Measurements from ENCODE around the gene WDR77.
A peak's percentile ranks its signal among the peaks of the same experiment; 100 is the strongest.

WDR77 gene

DNA sequence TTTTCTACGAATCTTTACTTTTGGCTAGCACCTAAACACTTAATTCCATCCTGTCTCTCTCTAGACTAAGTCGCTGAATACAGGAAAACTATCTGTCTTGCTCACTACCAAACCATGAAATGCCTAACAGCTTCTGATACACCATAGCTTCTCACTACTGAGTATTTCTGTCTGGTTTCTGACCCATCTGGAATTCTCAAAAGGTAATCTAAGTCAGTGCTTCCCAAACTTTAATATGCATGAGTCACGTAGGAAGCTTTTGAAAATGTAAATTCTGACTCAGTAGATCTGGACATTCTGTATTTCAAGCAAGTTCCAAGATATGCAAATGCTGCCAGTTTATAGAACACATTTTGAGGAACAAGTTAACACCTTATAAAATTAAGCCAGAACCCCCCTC is 12.3 kb downstream of the WDR77 start:
- DNase-seq (ENCODE audit: low spot score), result no peak

DNA sequence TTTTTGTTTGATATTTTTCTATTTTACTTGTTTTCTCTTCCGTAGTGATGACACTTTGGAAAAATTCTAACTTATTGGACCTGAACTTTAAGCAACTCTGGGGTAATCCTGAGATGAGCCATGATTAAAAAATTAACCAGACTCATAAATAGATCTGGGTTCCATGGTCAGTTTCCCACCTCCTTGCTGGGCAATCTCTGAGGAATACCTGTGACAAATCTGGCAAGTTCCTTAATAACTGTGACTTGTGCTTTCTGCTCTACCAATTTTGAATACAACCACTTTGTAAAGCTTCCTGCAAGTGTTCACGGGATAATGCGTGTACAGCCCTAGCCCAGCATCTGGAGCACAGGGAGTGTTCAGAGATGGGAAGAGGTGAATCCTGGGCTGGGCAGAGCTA is 24.8 kb downstream of the WDR77 start:
- no peak for DNase-seq (ENCODE audit: low spot score)

DNA sequence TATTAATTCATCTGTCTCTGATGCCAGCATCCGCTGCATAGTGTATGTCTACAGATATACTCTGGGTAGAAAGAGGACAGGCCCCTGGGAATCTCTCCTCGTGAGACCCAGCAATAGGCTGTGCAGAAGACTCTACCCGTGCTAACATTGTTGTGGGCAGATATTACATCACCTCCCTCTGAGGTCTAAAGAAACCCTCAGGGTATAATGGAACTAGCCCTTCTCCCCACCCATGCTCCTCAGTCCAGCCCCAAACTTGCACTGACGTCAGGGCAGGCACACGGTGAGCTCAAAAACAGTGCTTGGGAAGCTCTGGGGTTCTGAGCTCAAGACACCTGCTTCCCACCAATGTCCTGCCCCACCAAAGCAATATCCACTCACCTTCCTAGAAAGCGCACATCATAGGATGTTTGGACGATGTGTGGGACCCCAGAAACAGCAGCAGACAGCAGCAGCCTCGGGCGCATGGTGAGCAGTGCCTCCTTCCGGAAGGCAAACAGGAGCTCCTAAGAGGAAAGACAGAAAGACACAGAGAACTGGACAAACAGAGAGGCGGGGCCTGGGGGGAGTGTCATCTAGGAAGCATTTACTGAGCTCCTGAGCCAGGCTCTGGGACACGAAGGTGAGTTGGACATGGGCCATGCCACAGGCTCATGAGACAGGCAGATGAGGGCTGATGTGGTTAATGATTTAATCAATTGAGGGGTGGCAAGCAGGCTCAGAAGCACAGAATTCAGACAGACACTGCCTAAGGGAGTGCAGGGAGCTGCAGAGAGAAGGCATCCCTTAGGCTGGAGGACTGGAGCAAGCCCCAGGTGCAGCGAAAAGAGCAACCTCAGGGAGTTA is 26.3 kb downstream of the WDR77 start:
- no peak for DNase-seq (ENCODE audit: low spot score)

DNA sequence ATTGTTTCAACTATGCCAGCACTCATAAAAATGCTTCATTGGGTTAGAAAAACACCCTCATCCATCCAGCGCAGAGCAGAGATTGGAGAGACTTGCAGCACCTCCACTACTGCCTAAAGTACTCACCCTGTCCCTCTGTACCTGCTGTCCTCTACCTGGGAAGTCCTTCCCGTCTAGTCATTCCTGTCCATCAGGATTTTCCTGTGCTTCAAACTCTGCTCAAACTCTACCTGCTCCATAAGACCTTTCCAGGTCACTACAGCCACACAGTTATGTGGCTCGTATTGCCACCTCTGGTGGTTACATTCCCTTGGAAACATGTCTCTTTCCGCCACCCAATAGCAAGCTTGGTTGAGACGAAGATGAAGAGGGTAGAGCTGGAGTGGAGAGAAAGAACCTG is 28.7 kb downstream of the WDR77 start:
- no peak for DNase-seq (ENCODE audit: low spot score)

DNA sequence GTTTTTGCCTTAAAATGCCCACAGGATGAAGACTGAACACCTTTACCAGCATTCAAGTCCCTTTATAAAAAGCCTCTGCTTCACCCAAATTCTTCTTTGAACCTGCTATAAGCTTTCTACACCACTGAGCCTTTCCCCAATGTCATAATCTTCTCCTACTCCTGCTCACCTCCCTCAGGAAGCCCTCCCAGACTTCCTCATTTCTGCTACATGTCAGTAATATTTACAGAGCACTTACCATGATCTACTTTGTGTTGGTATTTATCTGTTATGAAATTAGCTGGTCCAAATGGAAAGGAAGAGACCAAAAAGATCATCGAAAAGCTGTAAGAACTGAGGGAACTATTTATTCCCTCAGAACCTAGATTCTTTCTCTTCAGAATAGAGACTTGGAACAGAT is 30.0 kb downstream of the WDR77 start:
- no peak for DNase-seq (ENCODE audit: low spot score)

DNA sequence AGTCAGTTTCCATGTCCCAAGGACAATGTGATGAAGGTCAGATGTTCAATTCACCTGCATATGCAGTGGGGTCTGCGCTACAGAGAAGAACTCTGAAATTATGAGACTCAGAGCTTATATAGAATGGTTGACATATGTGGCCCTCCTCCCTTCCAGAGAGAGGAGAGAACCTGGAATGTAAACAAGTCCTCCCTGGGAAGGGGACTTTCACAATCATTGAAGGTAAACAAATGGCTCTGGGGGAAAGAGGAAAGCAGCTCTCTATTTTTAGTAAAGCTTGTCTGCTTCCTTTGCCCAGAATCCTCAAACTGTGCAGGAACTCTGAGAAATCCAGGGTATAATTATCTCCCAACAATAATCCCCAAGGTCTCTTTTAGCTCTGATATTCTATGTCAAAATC is 31.3 kb downstream of the WDR77 start:
- DNase-seq (ENCODE audit: low spot score), result no peak

DNA sequence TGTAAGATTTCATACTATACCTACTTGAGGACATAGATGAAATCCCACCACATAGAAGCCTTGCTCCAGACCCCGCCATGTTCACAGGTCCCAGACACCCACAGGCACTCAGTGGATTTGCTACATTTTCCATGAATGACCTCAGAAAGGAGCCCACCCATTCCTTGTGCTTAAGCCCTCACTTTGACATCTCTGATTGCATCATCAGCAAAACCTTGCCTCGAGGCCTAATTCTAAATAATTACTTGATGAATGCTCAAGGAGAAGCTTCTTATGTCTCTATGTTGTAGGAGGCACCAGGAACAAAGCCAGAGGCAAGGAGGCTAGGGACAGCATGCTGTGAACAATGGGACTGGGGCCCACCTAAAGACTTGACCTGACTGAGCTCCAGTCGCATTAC is 33.6 kb downstream of the WDR77 start:
- DNase-seq (ENCODE audit: low spot score), result no peak

DNA sequence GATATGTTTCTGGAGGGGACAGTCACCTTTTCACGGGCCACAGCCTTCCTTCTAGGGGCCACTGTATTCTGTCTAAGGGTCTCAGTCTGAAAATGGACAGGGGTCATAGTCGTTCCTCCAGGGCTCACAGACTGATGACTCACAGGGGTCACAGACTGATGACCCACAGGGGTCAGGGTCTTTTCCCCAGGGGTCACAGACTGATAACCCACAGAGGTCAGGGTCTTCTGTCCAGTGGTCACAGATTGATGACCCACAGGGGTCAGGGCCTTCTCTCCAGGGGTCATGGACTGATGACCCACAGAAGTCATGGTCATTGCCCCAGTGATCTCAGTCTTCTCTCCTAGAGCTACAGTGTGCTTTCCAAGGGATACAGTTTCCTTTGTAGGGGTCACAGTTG is 34.3 kb downstream of the WDR77 start:
- no peak for DNase-seq (ENCODE audit: low spot score)

DNA sequence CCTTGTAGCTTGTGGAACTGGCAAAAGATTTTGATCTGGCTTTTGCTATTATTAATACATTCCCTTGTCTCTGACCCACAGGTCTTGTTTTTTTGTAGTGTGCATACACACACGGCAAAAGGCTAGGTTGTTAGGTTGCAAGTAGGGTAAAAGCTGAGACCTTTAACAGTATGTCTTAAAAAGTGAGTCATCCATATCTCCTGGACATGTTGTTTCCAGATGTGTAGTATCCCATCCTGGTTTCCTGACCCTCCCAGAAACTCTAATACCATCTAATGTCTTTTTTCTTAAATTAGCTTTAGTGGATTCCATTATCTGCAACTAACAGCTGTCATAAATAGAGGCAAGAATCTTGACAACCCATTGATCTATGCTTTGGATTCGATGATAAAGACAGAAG is 36.2 kb downstream of the WDR77 start:
- no peak for DNase-seq (ENCODE audit: low spot score)

DNA sequence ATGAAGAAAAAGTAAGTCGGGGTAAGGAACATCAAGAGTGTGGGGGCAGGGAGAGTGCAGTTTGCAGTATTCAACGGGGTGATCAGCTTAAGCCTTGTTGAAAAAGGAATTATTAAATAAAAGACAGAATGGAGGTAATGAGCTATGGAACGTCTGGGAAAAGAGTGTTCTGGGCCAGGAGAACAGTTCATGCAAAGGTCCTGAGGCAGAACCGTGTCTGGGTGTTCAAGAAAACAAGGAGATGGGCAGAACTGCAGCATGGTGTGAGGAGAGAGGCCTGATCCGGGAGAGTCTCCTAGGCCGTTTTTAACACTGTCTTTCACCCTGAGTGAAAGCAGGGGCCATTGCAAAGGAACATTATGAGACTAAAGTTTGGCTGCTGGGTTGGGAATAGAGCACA is 41.8 kb downstream of the WDR77 start:
- DNase-seq (ENCODE audit: low spot score), result no peak

DNA sequence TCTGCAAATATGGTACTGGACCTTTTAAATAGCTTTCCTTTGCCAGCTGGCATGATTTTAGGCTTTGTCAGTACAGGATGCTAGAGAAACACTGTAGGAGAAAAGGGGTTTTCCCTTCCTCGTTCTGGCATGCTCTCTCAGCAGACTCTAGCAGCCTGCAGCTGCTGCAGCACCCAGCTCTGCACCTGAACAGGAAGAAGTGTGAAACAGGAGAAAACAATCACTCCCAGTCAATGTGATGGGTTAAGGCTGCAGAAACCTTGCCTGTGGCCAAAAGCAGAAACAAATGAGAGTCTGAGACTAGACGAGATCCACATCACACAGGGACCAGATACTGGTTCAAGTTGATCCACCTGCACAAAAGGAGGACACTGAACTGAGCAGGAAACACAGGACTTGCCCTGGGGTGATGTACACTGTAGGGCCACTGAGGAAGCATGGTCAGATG is 42.7 kb downstream of the WDR77 start:
- peak; percentile 80 for DNase-seq (ENCODE audit: low spot score)

DNA sequence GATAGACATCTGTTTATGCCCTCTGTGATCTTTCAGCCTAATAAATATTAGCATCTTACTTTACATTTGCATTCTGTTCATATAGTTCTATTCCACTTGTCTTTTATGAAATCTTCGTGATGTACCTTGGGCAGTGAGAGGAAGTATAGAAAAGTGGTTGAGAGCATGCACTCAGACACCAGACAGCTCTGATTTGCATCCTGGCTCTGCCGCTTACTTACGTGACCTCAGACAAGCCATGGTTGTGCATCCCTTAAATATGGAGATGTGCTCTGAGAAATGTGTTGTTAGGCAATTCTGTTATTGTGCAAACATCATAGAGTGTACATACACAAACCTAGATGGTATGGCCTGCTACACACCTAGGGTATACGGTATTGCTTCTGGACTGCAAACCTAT is 44.5 kb downstream of the WDR77 start:
- peak; percentile 29 for DNase-seq (ENCODE audit: low spot score)

DNA sequence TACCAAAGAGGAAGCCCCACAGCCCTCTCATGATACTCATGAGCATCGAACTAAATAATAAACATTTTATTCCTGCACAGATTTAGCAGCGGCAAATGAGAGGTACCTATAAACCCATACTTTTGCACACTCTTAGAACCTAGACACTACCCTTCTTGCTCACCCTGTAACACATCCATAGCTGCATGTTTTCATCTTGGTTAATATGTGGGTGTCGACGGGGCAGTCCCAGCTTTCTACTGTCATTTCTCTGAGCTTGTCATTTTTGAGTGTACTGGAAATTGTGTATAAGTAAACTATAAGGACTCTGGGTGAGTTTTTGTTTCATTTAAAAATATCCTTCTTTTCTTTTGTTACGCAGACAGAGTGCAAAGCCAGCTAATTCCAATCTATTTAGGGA is 47.0 kb downstream of the WDR77 start:
- DNase-seq (ENCODE audit: low spot score), result no peak

DNA sequence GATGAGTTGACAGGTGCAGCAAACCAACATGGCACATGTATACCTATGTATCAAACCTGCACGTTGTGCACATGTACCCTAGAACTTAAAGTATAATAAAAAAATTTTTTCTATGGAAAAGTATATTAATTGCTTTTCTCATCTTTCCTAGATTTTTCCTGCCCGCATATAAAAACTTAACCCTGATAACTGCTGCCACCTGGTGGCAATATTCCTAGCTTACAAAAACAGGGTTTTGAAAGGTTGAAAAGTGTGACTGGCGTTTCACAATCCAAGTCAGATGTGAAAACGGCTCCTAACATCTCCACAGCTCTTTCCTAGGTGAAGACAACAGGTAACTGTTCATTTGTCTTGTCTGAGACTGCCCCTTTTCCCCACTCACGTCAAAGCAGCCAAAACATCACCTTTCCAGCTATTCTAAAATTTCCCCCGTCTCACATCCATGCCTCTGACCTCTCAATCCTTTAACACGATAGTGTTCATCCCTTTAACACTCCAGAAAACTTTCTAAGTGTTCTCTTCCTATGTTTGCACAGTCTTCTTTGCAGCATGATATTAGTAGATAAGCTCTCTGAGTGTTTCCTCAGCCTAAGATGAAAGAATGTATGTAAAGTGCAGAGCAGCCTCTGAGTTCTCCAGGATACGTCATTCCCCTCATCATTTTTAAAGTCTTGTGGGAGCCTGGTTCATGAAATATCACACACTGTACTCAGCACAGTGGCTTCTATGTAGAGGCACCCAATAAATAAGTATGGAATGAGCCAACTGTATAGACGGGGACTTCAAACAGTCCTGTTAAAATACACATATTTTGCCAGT is 49.1 kb downstream of the WDR77 start:
- DNase-seq (ENCODE audit: low spot score), result peak; percentile 62

DNA sequence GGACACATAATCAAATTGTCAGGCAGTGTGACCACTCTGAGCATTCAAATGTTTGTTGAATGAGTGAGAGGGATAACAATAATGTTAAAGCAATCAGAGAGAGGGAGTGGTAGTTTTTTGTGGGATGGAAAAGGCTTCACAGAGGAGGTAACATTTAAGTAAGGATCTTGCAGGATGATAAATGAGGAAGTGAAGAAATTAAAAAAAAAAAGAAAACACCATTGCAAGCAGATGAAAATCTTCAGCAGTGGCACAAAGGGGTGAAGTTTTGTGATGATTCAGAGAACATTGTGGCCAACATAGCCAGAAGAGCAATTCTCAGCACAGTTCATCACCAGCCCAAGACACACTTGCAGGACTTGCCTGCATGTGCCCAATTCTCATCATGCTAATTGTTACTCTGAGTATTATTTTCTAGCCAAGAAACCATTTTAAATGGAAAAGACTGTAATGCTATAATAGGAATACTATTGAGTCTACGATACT is 56.6 kb downstream of the WDR77 start:
- no peak for DNase-seq (ENCODE audit: low spot score)

DNA sequence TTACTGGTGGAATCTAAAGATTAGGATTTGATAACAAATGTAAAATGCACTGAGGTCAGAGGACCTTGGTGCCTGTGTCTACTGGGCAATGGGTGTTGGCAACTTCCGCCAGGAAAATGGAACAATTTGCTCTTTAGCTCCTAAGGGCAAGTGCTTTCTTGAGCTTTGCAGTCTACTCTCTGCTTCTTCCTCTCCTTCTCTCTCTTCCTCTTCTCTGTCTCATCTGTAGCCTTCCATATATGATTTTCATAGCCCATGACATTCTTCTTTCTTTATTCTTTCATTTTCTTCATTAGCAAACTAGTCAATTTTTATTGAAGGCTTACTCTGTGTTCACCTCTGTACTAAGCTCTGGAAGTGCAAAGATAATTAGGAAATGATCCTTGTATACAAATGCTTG is 57.0 kb downstream of the WDR77 start:
- DNase-seq (ENCODE audit: low spot score), result no peak
